Neuron (in vitro differentiated cells): ENCODE data around the gene CDKN2AIP.

Experiments used
- H2AFZ ChIP-seq: one replicate; pipeline ENCODE4 v1.6.1; 2013; ENCODE audit warnings: low read depth, mild to moderate bottlenecking, inconsistent platforms, low read length, moderate library complexity
- H3K27me3 ChIP-seq: one replicate; pipeline ENCODE4 v1.6.1; 2013; ENCODE audit warnings: low read length; ENCODE audit not compliant: insufficient read depth
- H3K36me3 ChIP-seq: one replicate; pipeline ENCODE4 v1.6.1; 2013; ENCODE audit warnings: low read length; ENCODE audit not compliant: insufficient read depth
- H3K4me1 ChIP-seq: one replicate; pipeline ENCODE4 v1.6.1; 2013; ENCODE audit warnings: low read length; ENCODE audit not compliant: insufficient read depth
- H3K4me3 ChIP-seq: 2 replicates; pipeline ENCODE4 v1.5.1; 2013; ENCODE audit warnings: mild to moderate bottlenecking, low read length, moderate library complexity
- H3K9me3 ChIP-seq: one replicate; pipeline ENCODE4 v1.6.1; 2013; ENCODE audit warnings: low read length

The CDKN2AIP gene

GRCh38 chr4:183407128-183407585, 37.3 kb upstream of the CDKN2AIP start:
- Histone ChIP-seq H3K36me3 (no peaks in the 10 kb centered on the region), H3K4me3 (peak overlapping the region; percentile 66), H3K27me3 (no peaks in the 10 kb centered on the region), H3K4me1 (peaks cover 8% of the 10 kb centered on the region), H2AFZ (peak overlapping the region; percentile 99), H3K9me3 (no peaks in the 10 kb centered on the region)

GRCh38 chr4:183407635-183408464, 36.6 kb upstream of the CDKN2AIP start:
- peak overlapping the region; percentile 99 for H2AFZ ChIP-seq
- no peaks in the 10 kb centered on the region for H3K9me3 ChIP-seq
- no peaks in the 10 kb centered on the region for H3K27me3 ChIP-seq
- H3K4me3 ChIP-seq: peak overlapping the region; percentile 66
- H3K4me1 ChIP-seq: peaks cover 8% of the 10 kb centered on the region
- no peaks in the 10 kb centered on the region for H3K36me3 ChIP-seq

DNA sequence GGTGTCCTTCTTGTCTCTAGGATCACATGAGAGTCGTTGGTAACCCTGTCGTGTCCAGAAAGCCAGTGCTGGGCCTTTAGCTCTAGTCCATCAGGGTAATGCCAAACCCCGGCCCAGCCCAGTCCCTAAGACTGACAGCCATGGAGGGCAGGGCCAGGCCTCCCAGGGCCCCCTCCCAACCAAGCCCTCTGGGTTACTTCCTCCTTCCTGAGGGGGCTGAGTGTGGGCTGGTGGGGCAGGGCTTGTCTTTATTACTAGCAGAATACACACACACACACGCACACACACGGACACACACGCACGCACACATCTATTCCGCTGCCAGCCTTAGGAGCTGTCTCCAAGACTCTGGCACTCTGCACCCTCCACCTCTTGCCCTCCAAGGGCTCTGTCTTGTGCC, 35.6 kb upstream of the CDKN2AIP start:
- Histone ChIP-seq H3K4me3 (no peak overlapping the region), H3K27me3 (no peaks in the 10 kb centered on the region), H3K4me1 (peaks cover 8% of the 10 kb centered on the region), H3K9me3 (no peaks in the 10 kb centered on the region), H3K36me3 (no peaks in the 10 kb centered on the region), H2AFZ (no peak overlapping the region)

GRCh38 chr4:183409483-183409882, 35.0 kb upstream of the CDKN2AIP start:
- H3K4me1 ChIP-seq: peaks cover 8% of the 10 kb centered on the region
- H2AFZ ChIP-seq: no peak overlapping the region
- no peaks in the 10 kb centered on the region for H3K9me3 ChIP-seq
- no peaks in the 10 kb centered on the region for H3K27me3 ChIP-seq
- no peak overlapping the region for H3K4me3 ChIP-seq
- H3K36me3 ChIP-seq: no peaks in the 10 kb centered on the region

GRCh38 chr4:183409934-183410333, 34.5 kb upstream of the CDKN2AIP start:
- H3K9me3 ChIP-seq: no peaks in the 10 kb centered on the region
- no peak overlapping the region for H3K4me3 ChIP-seq
- no peaks in the 10 kb centered on the region for H3K36me3 ChIP-seq
- H3K4me1 ChIP-seq: peaks cover 8% of the 10 kb centered on the region
- no peak overlapping the region for H2AFZ ChIP-seq
- no peaks in the 10 kb centered on the region for H3K27me3 ChIP-seq

- Histone ChIP-seq H3K4me1 (peaks cover 8% of the 10 kb centered on the region), H3K4me3 (no peak overlapping the region), H3K9me3 (no peaks in the 10 kb centered on the region), H3K27me3 (no peaks in the 10 kb centered on the region), H3K36me3 (no peaks in the 10 kb centered on the region), H2AFZ (no peak overlapping the region)
Observed at GRCh38 chr4:183411291-183411861, 33.1 kb upstream of the CDKN2AIP start.

GRCh38 chr4:183412821-183413220, 31.6 kb upstream of the CDKN2AIP start:
- Histone ChIP-seq H2AFZ (no peak overlapping the region), H3K4me1 (peaks cover 6% of the 10 kb centered on the region), H3K36me3 (no peaks in the 10 kb centered on the region), H3K27me3 (no peaks in the 10 kb centered on the region), H3K9me3 (no peaks in the 10 kb centered on the region), H3K4me3 (no peak overlapping the region)

- Histone ChIP-seq H3K9me3 (no peaks in the 10 kb centered on the region), H3K36me3 (no peaks in the 10 kb centered on the region), H3K27me3 (no peaks in the 10 kb centered on the region), H2AFZ (no peak overlapping the region), H3K4me1 (peaks cover 6% of the 10 kb centered on the region), H3K4me3 (no peak overlapping the region)
Observed at GRCh38 chr4:183413234-183414200, 30.9 kb upstream of the CDKN2AIP start.

DNA sequence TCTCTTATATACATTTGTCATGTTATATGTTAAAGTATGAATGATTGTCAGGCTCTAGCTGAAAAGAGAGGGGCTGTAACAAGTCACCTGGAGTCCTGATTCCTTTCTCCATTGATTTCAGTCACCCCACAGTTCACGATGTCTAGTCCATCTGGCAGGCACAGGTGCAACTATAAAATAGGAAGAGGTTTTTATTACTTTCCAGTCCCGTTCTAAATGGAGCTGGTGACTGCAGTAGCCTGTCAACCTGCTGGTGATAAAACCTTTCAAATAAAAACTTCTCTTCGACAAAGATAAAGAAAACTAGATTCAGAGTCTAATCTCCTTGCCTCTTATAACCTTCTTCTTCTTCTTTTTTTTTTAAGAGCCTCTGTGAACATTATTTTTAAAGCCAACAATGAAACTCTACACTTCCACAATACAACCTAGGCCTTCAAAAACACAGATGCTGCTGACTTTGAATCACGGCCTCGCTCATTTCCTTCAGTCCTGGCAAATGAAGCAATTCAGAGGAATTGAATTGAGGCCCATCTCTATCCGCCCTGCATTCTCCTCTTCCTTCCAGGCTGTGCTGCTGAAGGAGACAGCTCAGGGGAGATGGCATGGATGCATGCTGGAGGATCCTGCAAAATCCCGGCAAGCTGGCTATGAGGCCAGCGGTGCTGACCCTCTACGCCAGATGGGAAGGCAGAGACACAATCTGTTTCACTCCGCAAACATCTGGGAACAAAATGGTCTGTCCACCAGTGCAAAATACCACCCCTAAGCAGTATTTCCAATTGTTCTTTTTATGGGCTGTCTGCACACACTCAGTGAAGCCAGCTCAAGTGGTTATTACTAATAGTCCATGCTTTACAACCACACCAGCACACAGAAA, 27.3 kb upstream of the CDKN2AIP start:
- Histone ChIP-seq H3K4me3 (no peak overlapping the region), H3K4me1 (no peaks in the 10 kb centered on the region), H2AFZ (no peak overlapping the region), H3K36me3 (no peaks in the 10 kb centered on the region), H3K9me3 (no peaks in the 10 kb centered on the region), H3K27me3 (no peaks in the 10 kb centered on the region)

- Histone ChIP-seq H3K4me3 (no peak overlapping the region), H3K9me3 (no peaks in the 10 kb centered on the region), H3K4me1 (no peaks in the 10 kb centered on the region), H3K36me3 (no peaks in the 10 kb centered on the region), H2AFZ (no peak overlapping the region), H3K27me3 (no peaks in the 10 kb centered on the region)
Observed at GRCh38 chr4:183422962-183423631, 21.3 kb upstream of the CDKN2AIP start.

- no peaks in the 10 kb centered on the region for H3K4me1 ChIP-seq
- no peaks in the 10 kb centered on the region for H3K36me3 ChIP-seq
- H3K27me3 ChIP-seq: no peaks in the 10 kb centered on the region
- H3K4me3 ChIP-seq: no peak overlapping the region
- H3K9me3 ChIP-seq: no peaks in the 10 kb centered on the region
- no peak overlapping the region for H2AFZ ChIP-seq
Observed at GRCh38 chr4:183424109-183424744, 20.2 kb upstream of the CDKN2AIP start.
